PC-3 (cell line): ENCODE data around the gene CCT3. TPM values are rescaled to one million over a fixed set of nuclear protein-coding genes. Genes with fewer than 3 reads are reported as not detected.

Source experiments
- ATAC-seq: fragments of 200-7000 bp; cut with Tn5 transposase; 2 replicates; pipeline ENCODE4 v1.9.1; 2020; ENCODE audit warnings: mild to moderate bottlenecking, moderate library complexity
- BruUV-seq: library from RNA; stranded (reverse); fragments of 400-500 nt; replicated peaks from 2 replicates; lab custom pipeline; 2021; lab: Mats Ljungman, UMichigan
- CTCF ChIA-PET: fragments of 300-600 bp; sonication (Branson Sonifier 250); formaldehyde crosslinking; loops from one replicate; lab custom pipeline; 2022; ENCODE audit warnings: antibody characterized with exemption; lab: Charles Lee
- POLR2A ChIA-PET: fragments of 300-600 bp; sonication (Branson Sonifier 250); formaldehyde crosslinking; loops from one replicate; lab custom pipeline; 2022; ENCODE audit warnings: antibody characterized with exemption; ENCODE audit not compliant: unreplicated experiment; lab: Charles Lee
- DNase-seq: peaks from one replicate; pipeline ENCODE4 v3.0.0-alpha.2; 2015
- H2AFZ ChIP-seq: fragments of 300-600 bp; sonication (generic); 2 replicates; pipeline ENCODE4 v1.6.0; 2016; ENCODE audit warnings: antibody characterized with exemption, low read length
- H3F3A ChIP-seq: fragments of 300-600 bp; sonication (generic); one replicate; pipeline ENCODE4 v1.6.0; 2017; ENCODE audit warnings: antibody characterized with exemption, low read length, control low read depth, mild to moderate bottlenecking; ENCODE audit not compliant: unreplicated experiment
- H3K27ac ChIP-seq: fragments of 300-600 bp; sonication (generic); 2 replicates; pipeline ENCODE4 v1.5.1; 2016; ENCODE audit warnings: mild to moderate bottlenecking, low read length
- H3K27me3 ChIP-seq: fragments of 300-600 bp; sonication (generic); 2 replicates; pipeline ENCODE4 v1.6.1; 2016; ENCODE audit warnings: low read length, mixed read lengths
- H3K36me3 ChIP-seq: fragments of 300-600 bp; sonication (generic); 2 replicates; pipeline ENCODE4 v1.6.1; 2016; ENCODE audit warnings: low read depth, mixed run types, low read length, mixed read lengths
- H3K4me1 ChIP-seq: fragments of 300-600 bp; sonication (generic); 2 replicates; pipeline ENCODE4 v1.5.1; 2016; ENCODE audit warnings: low read length; ENCODE audit not compliant: insufficient read depth
- H3K4me2 ChIP-seq: fragments of 300-600 bp; sonication (generic); 2 replicates; pipeline ENCODE4 v1.6.0; 2016; ENCODE audit warnings: low read length
- H3K4me3 ChIP-seq: fragments of 300-600 bp; sonication (generic); 2 replicates; pipeline ENCODE4 v1.5.1; 2016; ENCODE audit warnings: mild to moderate bottlenecking, low read length, mixed read lengths
- H3K79me2 ChIP-seq: fragments of 300-600 bp; sonication (generic); 2 replicates; pipeline ENCODE4 v1.6.1; 2017; ENCODE audit warnings: low read length, mixed read lengths
- H3K9ac ChIP-seq: fragments of 300-600 bp; sonication (generic); 2 replicates; pipeline ENCODE4 v1.6.0; 2016; ENCODE audit warnings: mild to moderate bottlenecking, low read length
- H3K9me2 ChIP-seq: fragments of 300-600 bp; sonication (generic); replicated peaks from 2 replicates; pipeline ENCODE4 v1.6.1; 2016; ENCODE audit warnings: mixed run types, low read length, mixed read lengths
- H3K9me3 ChIP-seq: fragments of 300-600 bp; sonication (generic); 2 replicates; pipeline ENCODE4 v1.6.1; 2016; ENCODE audit warnings: low read length, mixed read lengths
- H4K20me1 ChIP-seq: fragments of 300-600 bp; sonication (generic); 2 replicates; pipeline ENCODE4 v1.6.1; 2016; ENCODE audit warnings: low read length, mixed read lengths
- CTCF ChIP-seq: fragments of 300-600 bp; sonication (generic); conservative IDR thresholded peaks from 2 replicates; pipeline ENCODE4 v1.5.1; 2017; ENCODE audit warnings: antibody characterized with exemption, low read depth, mild to moderate bottlenecking, low read length
- EZH2 ChIP-seq: fragments of 300-600 bp; sonication (generic); IDR thresholded peaks from one replicate; pipeline ENCODE4 v1.6.1; 2017; ENCODE audit warnings: antibody characterized with exemption, mild to moderate bottlenecking, low read length; ENCODE audit not compliant: unreplicated experiment
- EZH2phosphoT487 ChIP-seq: fragments of 300-600 bp; sonication (generic); IDR thresholded peaks from 2 replicates; pipeline ENCODE4 v1.6.1; 2018; ENCODE audit warnings: mild to moderate bottlenecking, antibody characterized with exemption, low read length, borderline replicate concordance
- intact Hi-C: fragments of 100-400 bp; cut with micrococcal nuclease; formaldehyde crosslinking; loops from 2 replicates; pipeline ENCODE4 v1.9.0; 2023
- total RNA-seq: library from RNA; depleted of rRNA; stranded (reverse); fragments of >200 nt; gene quantifications from 2 replicates; pipeline ENCODE4 v1.2.3, GENCODE V29; 2014

Gene CCT3
- total RNA-seq, 1 experiment from 2014 or later: 692 TPM

- H3K79me2 ChIP-seq: no peaks in the 10 kb centered on the region
- H3K9ac ChIP-seq: no peak overlapping the region
- no TSS peak for BruUV-seq
- H3K4me1 ChIP-seq: no peaks in the 10 kb centered on the region
- no peak overlapping the region for H2AFZ ChIP-seq
- intact Hi-C loops: no loop called here
- no peaks in the 10 kb centered on the region for H4K20me1 ChIP-seq
- ChIA-PET CTCF (interaction anchor here (0.6 kb wide), 1 partner anchor 515 kb away, joined by 3 read pairs; no protein-coding TSS in a partner anchor), POLR2A (no interaction called here)
- no peaks in the 10 kb centered on the region for H3K9me3 ChIP-seq
- no peaks in the 10 kb centered on the region for H3K27me3 ChIP-seq
- no peak overlapping the region for H3K4me3 ChIP-seq
- TF ChIP-seq EZH2phosphoT487: no peak
- no peak for TF ChIP-seq CTCF
- no peak for TF ChIP-seq EZH2
- no peak overlapping the region for H3K4me2 ChIP-seq
- no peak overlapping the region for H3K27ac ChIP-seq
- no peaks in the 10 kb centered on the region for H3K9me2 ChIP-seq
- H3F3A ChIP-seq: no peaks in the 10 kb centered on the region
- no peak for DNase-seq
- no peaks in the 10 kb centered on the region for H3K36me3 ChIP-seq
- ATAC-seq: no peak
Measured at GRCh38 chr1:156344409-156344808, 6.3 kb upstream of the CCT3 start.

GRCh38 chr1:156342166-156342955, 4.3 kb upstream of the CCT3 start:
- no peak overlapping the region for H3K27ac ChIP-seq
- H3K9me3 ChIP-seq: no peaks in the 10 kb centered on the region
- peaks cover 8% of the 10 kb centered on the region for H3K79me2 ChIP-seq
- H3F3A ChIP-seq: no peaks in the 10 kb centered on the region
- H3K36me3 ChIP-seq: no peaks in the 10 kb centered on the region
- DNase-seq (no peak), ATAC-seq (no peak)
- no peak overlapping the region for H2AFZ ChIP-seq
- POLR2A ChIA-PET: no interaction called here
- peaks cover 3% of the 10 kb centered on the region; the same call in 1 of the 2 replicates for H4K20me1 ChIP-seq
- no peak overlapping the region for H3K4me3 ChIP-seq
- H3K4me1 ChIP-seq: no peaks in the 10 kb centered on the region
- H3K4me2 ChIP-seq: no peak overlapping the region
- no peaks in the 10 kb centered on the region for H3K9me2 ChIP-seq
- intact Hi-C loops: no loop called here
- H3K9ac ChIP-seq: no peak overlapping the region
- no TSS peak for BruUV-seq
- CTCF ChIA-PET: no interaction called here
- TF ChIP-seq CTCF: no peak
- no peak for TF ChIP-seq EZH2phosphoT487
- no peak for TF ChIP-seq EZH2
- H3K27me3 ChIP-seq: no peaks in the 10 kb centered on the region

GRCh38 chr1:156337888-156338179, 258 bp downstream of the CCT3 start:
- no peaks in the 10 kb centered on the region for H3K9me2 ChIP-seq
- TF ChIP-seq EZH2 (no peak), EZH2phosphoT487 (no peak), CTCF (no peak)
- ATAC-seq (peak; percentile 0; the same call in 1 of the 2 replicates), DNase-seq (no peak)
- peak overlapping the region; percentile 94 for H3K4me2 ChIP-seq
- H2AFZ ChIP-seq: peak overlapping the region; percentile 52
- H3K9me3 ChIP-seq: no peaks in the 10 kb centered on the region
- no peaks in the 10 kb centered on the region for H3F3A ChIP-seq
- peaks cover 50% of the 10 kb centered on the region for H3K79me2 ChIP-seq
- ChIA-PET POLR2A (interaction anchor here (0.6 kb wide), 1 partner anchor 377 kb away, joined by 3 read pairs; no protein-coding TSS in a partner anchor), CTCF (no interaction called here)
- H4K20me1 ChIP-seq: peaks cover 32% of the 10 kb centered on the region
- intact Hi-C loops: no loop called here
- peak overlapping the region; percentile 41 for H3K27ac ChIP-seq
- H3K9ac ChIP-seq: peak overlapping the region; percentile 94
- peak overlapping the region; percentile 98 for H3K4me3 ChIP-seq
- H3K27me3 ChIP-seq: no peaks in the 10 kb centered on the region
- peaks cover 27% of the 10 kb centered on the region for H3K36me3 ChIP-seq
- BruUV-seq: no TSS peak
- peaks cover 13% of the 10 kb centered on the region for H3K4me1 ChIP-seq
